H1 (cell line): ENCODE data around the gene SCIMP. TPM values are rescaled to one million over a fixed set of nuclear protein-coding genes. Genes with fewer than 3 reads are reported as not detected.

ENCODE experiments used
- NANOG ChIP-seq: IDR thresholded peaks from 2 replicates; pipeline ENCODE4 v1.6.1; 2011; ENCODE audit warnings: low read length, low read depth, mild to moderate bottlenecking, inconsistent platforms; ENCODE audit not compliant: insufficient read depth, poor library complexity, severe bottlenecking
- POU5F1 ChIP-seq: IDR thresholded peaks from 2 replicates; pipeline ENCODE4 v1.6.1; 2011; ENCODE audit warnings: low read depth, mild to moderate bottlenecking, low read length, moderate library complexity
- SIN3A ChIP-seq, 2 experiments: IDR thresholded peaks in 1 of 2; conservative IDR thresholded peaks in 1 of 2; 2 replicates each; pipeline ENCODE4 v1.6.1; 2011 to 2012; ENCODE audit warnings: low read length in 2 of 2, improper control_type of control experiment in 1 of 2, low read depth in 1 of 2, mild to moderate bottlenecking in 1 of 2
- SIRT6 ChIP-seq: IDR thresholded peaks from one replicate; pipeline ENCODE4 v1.7.1; 2012; ENCODE audit warnings: low read length, inconsistent platforms
- SRF ChIP-seq: IDR thresholded peaks from 2 replicates; pipeline ENCODE4 v1.6.1; 2011; ENCODE audit warnings: mild to moderate bottlenecking, low read depth, low read length, moderate library complexity
- polyA plus RNA-seq, 7 experiments: library from polyadenylated mRNA; depleted of rRNA in 3 of 7; stranded (reverse) in 5 of 7; unstranded in 2 of 7; fragments of >200 nt in 5 of 7; fragments of 200-250 nt in 2 of 7; gene quantifications; 1 replicate in 5 of 7; 2 replicates in 1 of 7; 4 replicates in 1 of 7; pipeline versions ENCODE4 v1.2.1 to v1.2.3, GENCODE V29; 2011 to 2013; ENCODE audit warnings: missing spikeins in 2 of 7, mixed read lengths in 2 of 7
- total RNA-seq: library from RNA; stranded (reverse); fragmentation: NEBNext Ultra II Directional; extraction: Animal tissue kit (Norgen Biotek cat#: 25700); gene quantifications from 2 replicates; pipeline ENCODE4 v1.2.1, GENCODE V29; 2021

SCIMP gene
- total and polyA plus RNA-seq, 2 of the 8 experiments (the other 6 are each of a cell fraction or from before 2014, with no cell fraction given), result not detected

- TF ChIP-seq SIN3A (conservative IDR thresholded peaks at IDR 0.05 in 1 of 2, IDR thresholded peaks at IDR 0.05 in 1 of 2; ENCODE audit: low read depth in 1 of 2, low read length in 2 of 2) (peak; percentile 57 to 91; a peak in 2 of 4 replicates), SIRT6 (no peak), SRF (no peak), NANOG (no peak), POU5F1 (no peak)
These were observed 42.9 kb downstream of the SCIMP start, which contains the start of gene ZNF594 (continued) for GRCh38 chr17:5191541-5192417.
